GM23338 (cell line): Measurements from ENCODE around the gene LRTM2. TPM values are rescaled to one million over a fixed set of nuclear protein-coding genes. Genes with fewer than 3 reads are reported as not detected.

Experiments used
- ATAC-seq: fragments of 200-7000 bp; cut with Tn5 transposase; 3 replicates; pipeline ENCODE4 v1.9.1; 2020
- DNase-seq: peaks from one replicate; pipeline ENCODE4 v3.0.0-alpha.2; 2015; ENCODE audit warnings: low spot score
- H2AFZ ChIP-seq: fragments of 200-600 bp; sonication (generic); 2 replicates; pipeline ENCODE4 v1.8.0; 2016; ENCODE audit warnings: antibody characterized with exemption, mild to moderate bottlenecking, moderate library complexity
- H3F3A ChIP-seq: fragments of 200-600 bp; sonication (generic); replicated peaks from 2 replicates; pipeline ENCODE4 v1.8.0; 2017; ENCODE audit warnings: antibody characterized with exemption, mixed run types, low read depth
- H3K27ac ChIP-seq: fragments of 200-600 bp; sonication (generic); 2 replicates; pipeline ENCODE4 v1.6.1; 2016; ENCODE audit warnings: low read depth
- H3K27me3 ChIP-seq: fragments of 200-600 bp; sonication (generic); 2 replicates; pipeline ENCODE4 v1.8.0; 2016; ENCODE audit warnings: mild to moderate bottlenecking, mixed run types, moderate library complexity; ENCODE audit not compliant: insufficient read depth
- H3K36me3 ChIP-seq: fragments of 200-600 bp; sonication (generic); 2 replicates; pipeline ENCODE4 v1.8.0; 2016; ENCODE audit warnings: mild to moderate bottlenecking; ENCODE audit not compliant: insufficient read depth
- H3K4me1 ChIP-seq: fragments of 200-600 bp; sonication (generic); 2 replicates; pipeline ENCODE4 v1.8.0; 2016; ENCODE audit warnings: mild to moderate bottlenecking, moderate library complexity; ENCODE audit not compliant: insufficient read depth
- H3K4me2 ChIP-seq: fragments of 200-600 bp; sonication (generic); 2 replicates; pipeline ENCODE4 v1.7.1; 2017; ENCODE audit warnings: mixed run types
- H3K4me3 ChIP-seq: fragments of 200-600 bp; sonication (generic); 2 replicates; pipeline ENCODE4 v1.6.1; 2016; ENCODE audit warnings: mixed run types
- H3K79me2 ChIP-seq: fragments of 200-600 bp; sonication (generic); replicated peaks from 2 replicates; pipeline ENCODE4 v1.8.0; 2017; ENCODE audit warnings: mild to moderate bottlenecking; ENCODE audit not compliant: insufficient read depth
- H3K9me2 ChIP-seq: fragments of 200-600 bp; sonication (generic); 2 replicates; pipeline ENCODE4 v1.8.0; 2017; ENCODE audit not compliant: insufficient read depth
- H4K20me1 ChIP-seq: fragments of 200-600 bp; sonication (generic); replicated peaks from 2 replicates; pipeline ENCODE4 v1.8.0; 2017; ENCODE audit warnings: mild to moderate bottlenecking; ENCODE audit not compliant: insufficient read depth
- H3K27ac Mint-ChIP-seq: 2 replicates; pipeline ENCODE4 v1.8.0; 2020; ENCODE audit warnings: inconsistent platforms, mild to moderate bottlenecking, moderate library complexity, mixed read lengths
- H3K27me3 Mint-ChIP-seq: 3 replicates; pipeline ENCODE4 v1.8.0; 2022; ENCODE audit warnings: low read depth, mild to moderate bottlenecking, moderate library complexity, mixed read lengths, inconsistent platforms; ENCODE audit not compliant: insufficient read depth, poor library complexity
- H3K36me3 Mint-ChIP-seq: 3 replicates; pipeline ENCODE4 v1.8.0; 2021; ENCODE audit warnings: low read depth, mild to moderate bottlenecking, inconsistent platforms, moderate library complexity, mixed read lengths
- H3K4me1 Mint-ChIP-seq: 3 replicates; pipeline ENCODE4 v1.8.0; 2020; ENCODE audit warnings: mild to moderate bottlenecking, inconsistent platforms, mixed read lengths
- H3K4me3 Mint-ChIP-seq: 3 replicates; pipeline ENCODE4 v1.8.0; 2021; ENCODE audit warnings: moderate library complexity, mild to moderate bottlenecking, inconsistent platforms, mixed read lengths
- H3K9me3 Mint-ChIP-seq: 3 replicates; pipeline ENCODE4 v1.8.0; 2020; ENCODE audit warnings: moderate library complexity, mild to moderate bottlenecking, inconsistent platforms, mixed read lengths
- CREB1 ChIP-seq: fragments of 250-450 bp; sonication (Bioruptor Pico); IDR thresholded peaks from 2 replicates; pipeline ENCODE4 v1.5.0; 2020; ENCODE audit warnings: low read depth, mild to moderate bottlenecking, moderate library complexity
- CTCF ChIP-seq, 2 experiments: fragments of 200-600 bp in 1 of 2; sonication (generic) in 1 of 2; conservative IDR thresholded peaks; 2 replicates each; pipeline versions ENCODE4 v1.5.1 to v1.6.1; 2016 to 2017; ENCODE audit warnings: antibody characterized with exemption in 2 of 2, low read depth in 2 of 2, mild to moderate bottlenecking in 2 of 2, moderate library complexity in 1 of 2
- ETS1 ChIP-seq: IDR thresholded peaks from 2 replicates; pipeline ENCODE4 v1.6.1; 2016; ENCODE audit warnings: antibody characterized with exemption
- EZH2 ChIP-seq: fragments of 200-600 bp; sonication (generic); IDR thresholded peaks from one replicate; pipeline ENCODE4 v1.8.0; 2017; ENCODE audit warnings: antibody characterized with exemption, mild to moderate bottlenecking, low read depth; ENCODE audit not compliant: unreplicated experiment
- EZH2phosphoT487 ChIP-seq: fragments of 200-600 bp; sonication (generic); IDR thresholded peaks from one replicate; pipeline ENCODE4 v1.8.1; 2018; ENCODE audit warnings: antibody characterized with exemption; ENCODE audit not compliant: unreplicated experiment
- JUNB ChIP-seq: IDR thresholded peaks from one replicate; pipeline ENCODE4 v1.6.1; 2016; ENCODE audit warnings: antibody characterized with exemption; ENCODE audit not compliant: unreplicated experiment
- NANOG ChIP-seq: IDR thresholded peaks from 2 replicates; pipeline ENCODE4 v1.6.1; 2016; ENCODE audit warnings: antibody characterized with exemption, borderline replicate concordance
- POLR2AphosphoS5 ChIP-seq: IDR thresholded peaks from 2 replicates; pipeline ENCODE4 v1.6.1; 2016; ENCODE audit warnings: antibody characterized with exemption, low read depth
- STAT1 ChIP-seq: IDR thresholded peaks from one replicate; pipeline ENCODE4 v1.6.1; 2016; ENCODE audit warnings: antibody characterized with exemption; ENCODE audit not compliant: unreplicated experiment
- ZNF114 ChIP-seq: fragments of 250-450 bp; sonication (Bioruptor Pico); IDR thresholded peaks from 2 replicates; pipeline ENCODE4 v1.5.0; 2020; ENCODE audit warnings: mild to moderate bottlenecking, moderate library complexity
- ZNF331 ChIP-seq: fragments of 250-450 bp; sonication (Bioruptor Pico); IDR thresholded peaks from 2 replicates; pipeline ENCODE4 v1.5.0; 2020; ENCODE audit warnings: low read depth, mild to moderate bottlenecking, moderate library complexity
- polyA plus RNA-seq: library from polyadenylated mRNA; unstranded; fragments of >200 nt; fragmentation: Nextera tagmentation; extraction: Ambion mirVana; gene quantifications from 2 replicates; pipeline ENCODE4 v1.2.1, GENCODE V29; 2016
- total RNA-seq: library from RNA; depleted of rRNA; stranded (reverse); fragments of >200 nt; shearing (Covaris generic); gene quantifications from 2 replicates; pipeline ENCODE4 v1.2.3, GENCODE V29; 2014
- TF ChIP-seq, protein P1 (sequence below): IDR thresholded peaks from one replicate; pipeline ENCODE4 v1.6.1; 2018; ENCODE audit warnings: antibody characterized with exemption; ENCODE audit not compliant: unreplicated experiment

LRTM2 gene
- total and polyA plus RNA-seq, 2 experiments from 2014 or later: 0.08 TPM; not detected in 1

- DNase-seq: no peak
- Histone ChIP-seq H4K20me1 (no peaks in the 10 kb centered on the region), H3K4me2 (no peak overlapping the region), H3K4me1 (no peaks in the 10 kb centered on the region), H3K27ac (no peak overlapping the region), H3F3A (no peaks in the 10 kb centered on the region), H2AFZ (no peak overlapping the region), H3K9me2 (no peaks in the 10 kb centered on the region), H3K79me2 (no peaks in the 10 kb centered on the region), H3K27me3 (no peaks in the 10 kb centered on the region), H3K4me3 (no peak overlapping the region), H3K36me3 (no peaks in the 10 kb centered on the region)
- Mint-ChIP-seq H3K36me3 (no peaks in the 10 kb centered on the region), H3K4me1 (peaks cover 2% of the 10 kb centered on the region; the same call in 2 of the 3 replicates), H3K27ac (no peak overlapping the region), H3K9me3 (no peaks in the 10 kb centered on the region; the same call in 1 of the 3 replicates), H3K27me3 (peaks cover 10% of the 10 kb centered on the region), H3K4me3 (no peak overlapping the region)
- ATAC-seq: no peak
- TF ChIP-seq NANOG (no peak), EZH2phosphoT487 (no peak), POLR2AphosphoS5 (no peak), CTCF (conservative IDR thresholded peaks at IDR 0.05; ENCODE audit: low read depth in 2 of 2) (no peak)
Measured at GRCh38 chr12:1814266-1814665, 6.1 kb upstream of the LRTM2 start.

GRCh38 chr12:1815108-1815507, 5.3 kb upstream of the LRTM2 start:
- Mint-ChIP-seq H3K36me3 (no peaks in the 10 kb centered on the region), H3K4me3 (no peak overlapping the region), H3K27ac (no peak overlapping the region), H3K27me3 (peaks cover 19% of the 10 kb centered on the region), H3K9me3 (no peaks in the 10 kb centered on the region; the same call in 1 of the 3 replicates), H3K4me1 (peaks cover 8% of the 10 kb centered on the region)
- Histone ChIP-seq H3K4me1 (no peaks in the 10 kb centered on the region), H2AFZ (no peak overlapping the region), H3K4me2 (no peak overlapping the region), H3K27me3 (peaks cover 7% of the 10 kb centered on the region; the same call in 1 of the 2 replicates), H3F3A (no peaks in the 10 kb centered on the region), H3K9me2 (no peaks in the 10 kb centered on the region), H3K4me3 (no peak overlapping the region), H3K27ac (no peak overlapping the region), H3K79me2 (no peaks in the 10 kb centered on the region), H4K20me1 (no peaks in the 10 kb centered on the region), H3K36me3 (no peaks in the 10 kb centered on the region)
- DNase-seq: no peak
- no peak for ATAC-seq
- TF ChIP-seq CREB1: no peak
- TF ChIP-seq NANOG: no peak
- no peak for TF ChIP-seq CTCF (conservative IDR thresholded peaks at IDR 0.05; ENCODE audit: low read depth in 2 of 2)
- TF ChIP-seq JUNB: no peak
- TF ChIP-seq EZH2phosphoT487: no peak
- TF ChIP-seq ZNF114: no peak
- no peak for TF ChIP-seq ETS1
- TF ChIP-seq STAT1: no peak
- TF ChIP-seq POLR2AphosphoS5: no peak
- TF ChIP-seq EZH2: no peak
- no peak for TF ChIP-seq ZNF331
- TF ChIP-seq, protein P1, sequence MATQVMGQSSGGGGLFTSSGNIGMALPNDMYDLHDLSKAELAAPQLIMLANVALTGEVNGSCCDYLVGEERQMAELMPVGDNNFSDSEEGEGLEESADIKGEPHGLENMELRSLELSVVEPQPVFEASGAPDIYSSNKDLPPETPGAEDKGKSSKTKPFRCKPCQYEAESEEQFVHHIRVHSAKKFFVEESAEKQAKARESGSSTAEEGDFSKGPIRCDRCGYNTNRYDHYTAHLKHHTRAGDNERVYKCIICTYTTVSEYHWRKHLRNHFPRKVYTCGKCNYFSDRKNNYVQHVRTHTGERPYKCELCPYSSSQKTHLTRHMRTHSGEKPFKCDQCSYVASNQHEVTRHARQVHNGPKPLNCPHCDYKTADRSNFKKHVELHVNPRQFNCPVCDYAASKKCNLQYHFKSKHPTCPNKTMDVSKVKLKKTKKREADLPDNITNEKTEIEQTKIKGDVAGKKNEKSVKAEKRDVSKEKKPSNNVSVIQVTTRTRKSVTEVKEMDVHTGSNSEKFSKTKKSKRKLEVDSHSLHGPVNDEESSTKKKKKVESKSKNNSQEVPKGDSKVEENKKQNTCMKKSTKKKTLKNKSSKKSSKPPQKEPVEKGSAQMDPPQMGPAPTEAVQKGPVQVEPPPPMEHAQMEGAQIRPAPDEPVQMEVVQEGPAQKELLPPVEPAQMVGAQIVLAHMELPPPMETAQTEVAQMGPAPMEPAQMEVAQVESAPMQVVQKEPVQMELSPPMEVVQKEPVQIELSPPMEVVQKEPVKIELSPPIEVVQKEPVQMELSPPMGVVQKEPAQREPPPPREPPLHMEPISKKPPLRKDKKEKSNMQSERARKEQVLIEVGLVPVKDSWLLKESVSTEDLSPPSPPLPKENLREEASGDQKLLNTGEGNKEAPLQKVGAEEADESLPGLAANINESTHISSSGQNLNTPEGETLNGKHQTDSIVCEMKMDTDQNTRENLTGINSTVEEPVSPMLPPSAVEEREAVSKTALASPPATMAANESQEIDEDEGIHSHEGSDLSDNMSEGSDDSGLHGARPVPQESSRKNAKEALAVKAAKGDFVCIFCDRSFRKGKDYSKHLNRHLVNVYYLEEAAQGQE: no peak
